ENCODE results near the gene HID1. TPM values are rescaled to one million over a fixed set of nuclear protein-coding genes. Genes with fewer than 3 reads are reported as not detected.

HID1 gene
- total RNA-seq, 1 donor from 2014 or later: 5.5 TPM

DNA sequence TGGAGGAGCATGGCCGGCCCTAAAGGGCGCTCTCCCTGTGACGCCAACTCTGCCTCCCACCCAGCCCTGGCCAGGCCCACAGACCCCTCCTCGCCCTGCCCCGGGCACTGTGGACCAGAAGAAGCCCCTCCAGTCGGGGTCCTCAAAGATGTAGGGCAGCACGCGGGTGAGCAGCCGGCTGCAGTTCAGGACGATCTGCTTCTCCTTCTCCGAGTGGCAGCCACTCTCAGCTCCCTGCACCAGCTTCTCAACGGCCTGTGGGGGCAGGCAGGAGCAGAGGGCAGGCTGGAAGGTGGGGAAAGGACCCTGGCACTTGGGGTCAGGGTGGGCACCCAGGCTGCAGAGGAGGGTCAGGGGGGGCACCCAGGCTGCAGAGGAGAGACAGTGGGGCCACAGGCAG is 8.9 kb downstream of the HID1 start:
- H3K4me3 ChIP-seq (ENCODE audit: low read depth, low read length): no peak overlapping the region
- FAIRE-seq (no peak), DNase-seq (ENCODE audit: low read depth) (no peak)
- TF ChIP-seq, protein P1, sequence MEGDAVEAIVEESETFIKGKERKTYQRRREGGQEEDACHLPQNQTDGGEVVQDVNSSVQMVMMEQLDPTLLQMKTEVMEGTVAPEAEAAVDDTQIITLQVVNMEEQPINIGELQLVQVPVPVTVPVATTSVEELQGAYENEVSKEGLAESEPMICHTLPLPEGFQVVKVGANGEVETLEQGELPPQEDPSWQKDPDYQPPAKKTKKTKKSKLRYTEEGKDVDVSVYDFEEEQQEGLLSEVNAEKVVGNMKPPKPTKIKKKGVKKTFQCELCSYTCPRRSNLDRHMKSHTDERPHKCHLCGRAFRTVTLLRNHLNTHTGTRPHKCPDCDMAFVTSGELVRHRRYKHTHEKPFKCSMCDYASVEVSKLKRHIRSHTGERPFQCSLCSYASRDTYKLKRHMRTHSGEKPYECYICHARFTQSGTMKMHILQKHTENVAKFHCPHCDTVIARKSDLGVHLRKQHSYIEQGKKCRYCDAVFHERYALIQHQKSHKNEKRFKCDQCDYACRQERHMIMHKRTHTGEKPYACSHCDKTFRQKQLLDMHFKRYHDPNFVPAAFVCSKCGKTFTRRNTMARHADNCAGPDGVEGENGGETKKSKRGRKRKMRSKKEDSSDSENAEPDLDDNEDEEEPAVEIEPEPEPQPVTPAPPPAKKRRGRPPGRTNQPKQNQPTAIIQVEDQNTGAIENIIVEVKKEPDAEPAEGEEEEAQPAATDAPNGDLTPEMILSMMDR (IDR thresholded peaks at IDR 0.05; ENCODE audit: insufficient read depth, low read length, severe bottlenecking): no peak
- H3K36me3 ChIP-seq (ENCODE audit: control insufficient read depth, insufficient read depth, low read length): no peaks in the 10 kb centered on the region
- H3K27me3 ChIP-seq (ENCODE audit: control insufficient read depth, insufficient read depth, low read length): no peaks in the 10 kb centered on the region

DNA sequence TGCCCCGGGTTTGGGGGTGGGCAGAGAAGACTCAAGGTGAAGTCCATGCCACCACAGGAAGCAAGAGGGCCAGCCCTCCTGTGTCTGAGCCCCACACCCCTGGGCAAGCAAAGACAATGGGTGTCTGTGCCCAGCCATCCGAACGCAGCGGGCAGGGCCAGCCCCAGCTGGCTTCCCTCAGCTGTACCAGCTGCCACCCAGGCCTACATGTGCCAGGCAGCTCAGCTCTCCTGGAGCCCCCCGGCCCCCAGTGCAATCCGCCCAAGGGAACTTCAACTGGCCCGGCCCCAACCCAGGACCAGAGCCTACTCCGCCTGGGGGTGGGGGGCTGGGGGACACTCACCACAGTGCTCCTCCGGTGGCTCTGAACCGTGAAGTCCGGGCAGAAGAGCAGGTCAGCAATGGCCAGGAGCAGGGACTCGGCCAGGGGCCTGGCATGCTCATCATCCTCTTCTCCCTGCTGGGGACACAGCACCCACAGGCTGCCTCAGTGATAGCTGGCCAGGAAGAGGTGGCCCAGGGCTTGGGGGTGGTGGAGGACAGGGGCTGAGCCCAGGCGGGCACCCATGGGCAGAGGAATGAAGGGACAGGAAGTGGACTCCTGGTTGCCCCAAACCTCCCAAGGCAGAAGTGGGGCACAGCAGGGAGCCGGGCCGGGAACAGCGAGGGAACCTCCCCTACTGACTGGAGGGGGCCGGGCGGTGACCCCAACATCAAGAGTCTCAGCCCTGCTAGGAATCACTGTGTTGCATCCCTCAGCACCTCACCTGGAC is 9.8 kb downstream of the HID1 start:
- TF ChIP-seq, protein P1 (IDR thresholded peaks at IDR 0.05; ENCODE audit: insufficient read depth, low read length, severe bottlenecking): no peak
- Histone ChIP-seq H3K4me3 (ENCODE audit: low read depth, low read length) (no peak overlapping the region), H3K27me3 (ENCODE audit: control insufficient read depth, insufficient read depth, low read length) (no peaks in the 10 kb centered on the region), H3K36me3 (ENCODE audit: control insufficient read depth, insufficient read depth, low read length) (no peaks in the 10 kb centered on the region)
- no peak for DNase-seq (ENCODE audit: low read depth)
- FAIRE-seq: no peak

DNA sequence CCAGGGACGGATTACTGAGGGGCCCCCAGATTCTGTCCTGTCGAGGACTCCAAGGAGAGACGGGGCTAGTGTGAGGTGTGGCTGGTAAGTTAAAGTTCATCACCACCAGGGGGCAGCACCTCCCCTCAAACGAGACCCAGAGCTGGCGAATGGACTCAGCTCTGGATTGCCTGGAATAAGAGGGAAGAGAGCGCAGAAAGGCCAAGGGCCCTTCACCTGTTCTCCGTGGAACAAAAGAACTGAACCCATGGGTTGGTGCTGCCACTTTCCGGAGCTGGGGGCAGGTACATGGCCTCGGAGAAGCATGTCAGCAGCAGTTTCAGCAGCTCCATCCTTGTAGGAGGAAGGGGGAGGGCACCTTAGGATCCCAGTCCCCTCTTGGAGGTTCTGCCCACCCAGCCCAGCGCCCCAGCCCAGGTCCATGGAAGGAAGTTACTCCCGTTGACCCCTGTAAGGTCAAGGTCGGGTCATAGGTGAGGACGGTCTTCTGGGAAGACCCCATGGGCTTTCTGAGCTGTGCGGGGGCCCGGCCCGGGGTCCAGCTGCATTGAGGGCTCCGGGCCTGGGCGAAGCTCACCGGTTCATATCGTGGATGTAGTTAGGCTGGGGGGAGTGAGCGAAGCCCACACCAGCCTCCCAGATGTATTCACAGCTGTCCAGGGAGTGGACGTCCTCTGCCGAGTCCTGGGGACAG is 10.8 kb downstream of the HID1 start:
- Histone ChIP-seq H3K36me3 (ENCODE audit: control insufficient read depth, insufficient read depth, low read length) (no peaks in the 10 kb centered on the region), H3K4me3 (ENCODE audit: low read depth, low read length) (no peak overlapping the region), H3K27me3 (ENCODE audit: control insufficient read depth, insufficient read depth, low read length) (no peaks in the 10 kb centered on the region)
- FAIRE-seq (no peak), DNase-seq (ENCODE audit: low read depth) (peak; percentile 71)
- TF ChIP-seq, protein P1 (IDR thresholded peaks at IDR 0.05; ENCODE audit: insufficient read depth, low read length, severe bottlenecking): peak; percentile 71

DNA sequence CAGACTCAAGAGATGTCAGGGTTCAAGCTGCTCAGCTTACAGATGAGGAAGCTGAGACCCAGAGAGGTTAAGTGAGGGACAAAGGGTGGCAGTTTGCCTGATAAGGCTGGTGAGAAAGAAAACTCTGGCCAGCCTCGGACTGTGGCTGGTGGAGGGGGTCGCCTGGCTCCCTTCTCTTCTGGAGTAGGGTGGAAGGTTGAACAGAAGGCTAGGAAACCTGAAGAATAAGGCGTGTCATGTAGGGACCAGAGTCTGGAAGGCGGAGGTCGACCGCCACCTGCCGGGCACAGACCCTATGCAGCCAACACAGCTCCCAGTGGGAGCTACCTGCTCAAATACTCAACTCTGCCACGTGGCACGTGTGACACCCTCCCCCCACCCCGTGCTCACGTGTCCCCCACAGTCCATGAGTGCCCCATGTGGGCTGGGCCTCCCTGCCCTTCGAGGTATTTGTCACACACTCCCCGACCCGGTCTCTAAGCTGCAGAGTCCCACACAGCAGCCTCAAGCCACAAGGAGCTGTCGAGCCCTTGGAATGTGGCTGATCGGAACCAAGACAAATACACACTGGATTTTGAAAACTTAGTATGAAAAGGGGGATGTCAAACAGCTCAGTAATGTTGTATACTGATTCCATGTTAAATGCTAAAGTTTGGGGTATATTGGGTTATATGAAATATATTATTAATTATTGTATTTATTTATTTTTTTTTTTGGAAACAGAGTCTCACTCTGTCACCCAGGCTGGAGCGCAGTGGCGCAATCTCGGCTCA is 11.8 kb downstream of the HID1 start:
- peaks cover 2% of the 10 kb centered on the region for H3K27me3 ChIP-seq (ENCODE audit: control insufficient read depth, insufficient read depth, low read length)
- FAIRE-seq (no peak), DNase-seq (ENCODE audit: low read depth) (peak; percentile 52)
- no peak overlapping the region for H3K4me3 ChIP-seq (ENCODE audit: low read depth, low read length)
- TF ChIP-seq, protein P1 (IDR thresholded peaks at IDR 0.05; ENCODE audit: insufficient read depth, low read length, severe bottlenecking): peak; percentile 79
- H3K36me3 ChIP-seq (ENCODE audit: control insufficient read depth, insufficient read depth, low read length): no peaks in the 10 kb centered on the region

DNA sequence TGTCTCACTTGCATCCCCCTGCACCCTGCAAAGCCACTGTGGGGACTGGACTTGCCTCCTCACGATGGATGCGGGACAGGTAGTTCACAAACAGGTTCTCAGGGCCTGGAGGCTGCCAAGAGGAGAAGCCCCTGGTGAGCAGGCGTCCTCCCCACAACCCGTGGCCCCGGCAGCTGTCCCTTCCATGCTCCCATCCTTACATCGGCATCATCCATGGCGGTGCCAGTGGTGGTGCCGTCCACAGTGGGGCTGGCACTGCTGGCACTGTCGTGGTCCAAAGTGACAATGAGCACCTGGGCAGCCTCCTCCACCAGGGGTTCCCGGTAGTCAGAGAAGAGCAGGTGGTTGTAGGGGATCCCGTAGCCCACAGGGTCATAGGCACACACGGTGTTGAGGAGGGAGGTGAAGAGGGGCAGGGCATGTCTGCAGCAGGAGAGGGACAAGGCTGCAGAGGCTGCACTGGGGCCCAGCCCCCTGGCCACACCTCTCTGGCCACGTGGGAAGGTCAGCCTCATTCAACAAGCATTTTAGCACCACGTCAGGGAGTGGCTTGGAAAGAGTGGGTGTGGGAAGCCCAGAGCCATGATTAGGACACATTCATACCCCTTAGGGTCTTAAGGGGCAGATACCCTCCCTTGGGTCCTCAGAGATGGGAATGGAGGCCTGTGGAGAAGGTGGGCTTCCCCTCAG is 12.6 kb downstream of the HID1 start:
- Histone ChIP-seq H3K4me3 (ENCODE audit: low read depth, low read length) (no peak overlapping the region), H3K27me3 (ENCODE audit: control insufficient read depth, insufficient read depth, low read length) (peaks cover 2% of the 10 kb centered on the region), H3K36me3 (ENCODE audit: control insufficient read depth, insufficient read depth, low read length) (no peaks in the 10 kb centered on the region)
- FAIRE-seq: no peak
- TF ChIP-seq, protein P1 (IDR thresholded peaks at IDR 0.05; ENCODE audit: insufficient read depth, low read length, severe bottlenecking): no peak
- DNase-seq (ENCODE audit: low read depth): peak; percentile 55
